Fibroblast of the aortic adventitia (primary cell): Measurements from ENCODE around the gene INTS4. TPM values are rescaled to one million over a fixed set of nuclear protein-coding genes. Genes with fewer than 3 reads are reported as not detected.

Experiments
- DNase-seq: peaks from one replicate; pipeline ENCODE4 v3.0.0-alpha.2; 2010; ENCODE audit warnings: low read depth
- H3K4me3 ChIP-seq: 2 replicates; pipeline ENCODE4 v1.5.1; 2011; ENCODE audit warnings: low read depth, mild to moderate bottlenecking, control low read depth, low read length, moderate library complexity
- CTCF ChIP-seq: IDR thresholded peaks from 2 replicates; pipeline ENCODE4 v1.5.1; 2011; ENCODE audit warnings: mild to moderate bottlenecking, low read length, control low read depth, inconsistent platforms; ENCODE audit not compliant: insufficient read depth
- total RNA-seq: library from RNA; depleted of rRNA; stranded (reverse); fragments of >200 nt; gene quantifications from 2 replicates; pipeline ENCODE4 v1.2.3, GENCODE V29; 2012; ENCODE audit warnings: low replicate concordance

INTS4 gene
- total RNA-seq, 1 donor, result 52.6 TPM

GRCh38 chr11:78038697-78039313 is 44.3 kb upstream of the INTS4 start:
- TF ChIP-seq CTCF, result no peak
- H3K4me3 ChIP-seq, result no peak overlapping the region
- no peak for DNase-seq

DNA sequence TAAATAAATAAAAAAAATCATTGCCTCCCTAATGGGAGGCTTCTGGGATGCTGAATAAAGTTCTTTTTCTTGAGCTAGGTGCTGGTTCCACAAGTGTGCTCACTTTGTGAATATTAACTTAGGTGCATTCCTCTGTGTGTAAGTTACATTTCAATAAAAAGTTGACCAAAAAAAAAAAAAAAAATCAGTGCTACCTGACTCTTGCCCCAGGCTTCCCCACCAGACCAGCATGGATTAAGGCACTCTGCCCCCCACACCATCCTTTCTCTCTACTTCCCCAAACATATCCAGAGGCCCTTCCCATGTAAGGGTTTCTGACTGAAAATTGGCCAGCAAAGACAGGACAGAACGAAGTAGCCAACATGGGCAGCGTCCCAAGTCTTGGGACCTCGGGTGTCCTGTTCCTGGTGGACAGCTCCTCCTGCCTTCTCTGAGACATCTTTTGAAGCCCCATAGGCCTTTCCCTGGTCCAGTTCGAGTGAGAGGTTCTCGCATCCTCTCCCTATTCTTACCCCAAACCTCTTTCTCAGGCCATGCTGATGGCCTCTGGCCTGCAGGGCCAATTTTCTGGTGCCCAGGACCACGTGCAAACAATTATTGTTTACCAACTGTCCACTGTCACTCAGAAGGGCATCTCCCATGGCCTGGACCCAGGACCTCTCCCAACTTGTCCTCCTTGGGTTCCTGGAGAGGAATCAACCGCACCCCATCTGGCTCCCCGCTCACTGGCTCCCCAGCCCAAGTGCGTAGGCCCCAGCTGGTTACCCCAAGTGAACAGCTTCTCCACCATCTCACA is 43.6 kb upstream of the INTS4 start:
- H3K4me3 ChIP-seq, result no peak overlapping the region
- no peak for TF ChIP-seq CTCF
- DNase-seq, result no peak

- no peak for DNase-seq
- no peak for TF ChIP-seq CTCF
Observed at GRCh38 chr11:78037056-78037455, 42.6 kb upstream of the INTS4 start.

GRCh38 chr11:78036313-78036712 is 41.8 kb upstream of the INTS4 start:
- TF ChIP-seq CTCF, result no peak
- DNase-seq, result no peak
- no peak overlapping the region for H3K4me3 ChIP-seq

More at GRCh38 chr11:78037056-78037455, 42.6 kb upstream of the INTS4 start:
- H3K4me3 ChIP-seq, result no peak overlapping the region

DNA sequence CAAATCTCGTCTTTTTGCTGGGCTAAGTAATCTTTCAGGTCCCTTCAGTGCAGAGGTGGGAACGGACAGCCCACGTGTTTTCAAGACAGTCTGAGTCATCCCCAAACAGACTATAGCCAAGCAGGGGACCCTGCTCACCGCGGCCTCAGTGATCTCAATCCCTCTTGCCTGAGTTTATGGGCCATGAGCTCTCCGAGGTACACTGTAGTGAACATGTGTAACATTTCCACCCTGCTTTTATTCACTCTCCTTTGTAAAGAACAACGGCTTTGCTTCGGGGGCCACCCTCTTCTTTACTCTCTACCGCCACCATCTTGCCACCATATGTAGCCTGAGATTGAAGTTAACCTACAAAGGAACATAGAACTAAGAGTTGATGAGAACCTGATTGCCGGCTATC is 40.2 kb upstream of the INTS4 start:
- no peak for DNase-seq

GRCh38 chr11:78033040-78033439 is 38.6 kb upstream of the INTS4 start:
- TF ChIP-seq CTCF, result no peak
- no peak for DNase-seq
- no peak overlapping the region for H3K4me3 ChIP-seq

More for the DNA sequence above, 40.2 kb upstream of the INTS4 start:
- TF ChIP-seq CTCF, result no peak
- no peak overlapping the region for H3K4me3 ChIP-seq

GRCh38 chr11:78032090-78032489 is 37.6 kb upstream of the INTS4 start:
- TF ChIP-seq CTCF, result no peak
- no peak for DNase-seq
- H3K4me3 ChIP-seq, result no peak overlapping the region
